HG03378 (cell line): ENCODE results near the gene GOLGA8T.
"Not testable (repeated sequence)": the region's sequence is repeated elsewhere in the genome, so short reads cannot be mapped to it uniquely, and the experiment has no call there.

Experiments
- ATAC-seq: cut with Tn5 transposase; IDR thresholded peaks from one replicate; pipeline ENCODE4 v1.9.1; 2021; ENCODE audit warnings: mild to moderate bottlenecking, moderate library complexity; ENCODE audit not compliant: unreplicated experiment

Gene GOLGA8T

GRCh38 chr15:30134751-30135150, at the start of gene GOLGA8T:
GOLGA8T (plus strand) TSS chr15:30135051; CDS start chr15:30135149, 98 bp downstream.
- not testable (repeated sequence) for ATAC-seq

GRCh38 chr15:30097827-30098226, 37.0 kb upstream of the GOLGA8T start:
- not testable (repeated sequence) for ATAC-seq

- not testable (repeated sequence) for ATAC-seq
These were observed 32.0 kb upstream of the GOLGA8T start for GRCh38 chr15:30102890-30103289.

GRCh38 chr15:30103941-30104507, 30.8 kb upstream of the GOLGA8T start:
- ATAC-seq, result not testable (repeated sequence)

GRCh38 chr15:30110591-30110990, 24.3 kb upstream of the GOLGA8T start:
- ATAC-seq, result not testable (repeated sequence)

GRCh38 chr15:30130066-30130465, 4.8 kb upstream of the GOLGA8T start:
- ATAC-seq, result not testable (repeated sequence)

GRCh38 chr15:30143246-30143645, 8.4 kb downstream of the GOLGA8T start:
- not testable (repeated sequence) for ATAC-seq

- ATAC-seq, result not testable (repeated sequence)
These were observed 15.0 kb downstream of the GOLGA8T start for GRCh38 chr15:30149891-30150290.

GRCh38 chr15:30162479-30163357, 27.9 kb downstream of the GOLGA8T start:
- not testable (repeated sequence) for ATAC-seq

- not testable (repeated sequence) for ATAC-seq
These were observed 28.9 kb downstream of the GOLGA8T start for GRCh38 chr15:30163759-30164158.

- not testable (repeated sequence) for ATAC-seq
These were observed 29.4 kb downstream of the GOLGA8T start for GRCh38 chr15:30164257-30164656.

- not testable (repeated sequence) for ATAC-seq
These were observed 32.6 kb downstream of the GOLGA8T start for GRCh38 chr15:30167403-30167802.

GRCh38 chr15:30167886-30168285, 33.0 kb downstream of the GOLGA8T start:
- not testable (repeated sequence) for ATAC-seq

GRCh38 chr15:30171452-30171851, 36.6 kb downstream of the GOLGA8T start:
- not testable (repeated sequence) for ATAC-seq

- ATAC-seq, result not testable (repeated sequence)
These were observed 38.3 kb downstream of the GOLGA8T start for GRCh38 chr15:30173041-30173608.

GRCh38 chr15:30175291-30175690, 40.4 kb downstream of the GOLGA8T start:
- ATAC-seq, result not testable (repeated sequence)

- not testable (repeated sequence) for ATAC-seq
These were observed 41.8 kb downstream of the GOLGA8T start for GRCh38 chr15:30176613-30177012.

GRCh38 chr15:30179814-30180213, 45.0 kb downstream of the GOLGA8T start:
- ATAC-seq, result not testable (repeated sequence)

GRCh38 chr15:30185495-30185894, 50.6 kb downstream of the GOLGA8T start:
- ATAC-seq, result not testable (repeated sequence)

GRCh38 chr15:30187429-30187828, 52.6 kb downstream of the GOLGA8T start:
- ATAC-seq, result not testable (repeated sequence)

GRCh38 chr15:30189754-30190153, 54.9 kb downstream of the GOLGA8T start:
- ATAC-seq, result not testable (repeated sequence)
